DLD1 (cell line): Measurements from ENCODE around the gene PAEP.

Experiments used
- in situ Hi-C: cut with HindIII; loops from 2 replicates; pipeline ENCODE4 v1.10.0; 2017; ENCODE audit warnings: low sequenced_read_pairs

PAEP gene

DNA sequence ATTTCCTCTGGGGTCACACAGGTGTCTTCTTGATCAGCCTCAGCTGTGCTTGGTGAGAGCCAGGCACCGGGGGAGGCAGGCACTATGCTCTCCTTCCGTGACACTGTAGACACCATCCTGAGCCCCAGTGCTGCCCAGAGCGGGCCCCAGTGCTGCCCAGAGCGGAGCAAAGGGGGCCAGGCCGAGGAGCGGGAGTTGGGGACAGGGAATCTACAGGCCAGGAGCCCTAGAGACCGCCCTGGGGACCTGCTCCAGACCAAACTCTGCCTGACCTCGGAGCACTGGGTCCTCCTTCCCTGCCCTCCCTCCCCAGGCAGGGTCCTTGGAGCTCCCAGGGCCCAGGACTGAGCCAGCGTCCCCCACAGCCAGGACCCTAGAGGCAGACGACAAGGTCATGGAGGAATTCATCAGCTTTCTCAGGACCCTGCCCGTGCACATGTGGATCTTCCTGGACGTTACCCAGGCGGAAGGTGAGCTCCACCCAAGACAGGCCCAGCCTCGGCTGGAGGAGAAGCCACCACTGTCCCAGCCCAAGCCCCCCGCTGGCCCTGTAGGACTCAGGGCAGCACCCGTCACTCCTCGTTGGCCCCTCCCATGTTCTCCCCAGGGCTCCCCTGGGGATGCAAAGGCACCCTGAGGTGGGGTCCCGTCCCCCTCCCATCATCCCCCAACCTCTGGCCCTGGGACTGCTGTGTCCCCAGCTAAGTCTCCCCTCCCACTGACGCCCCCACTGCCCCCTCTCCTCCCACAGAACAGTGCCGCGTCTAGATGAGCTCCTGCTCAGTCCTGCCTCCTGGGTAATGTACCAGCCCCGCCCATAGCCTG, 30.2 kb downstream of the PAEP start:
- in situ Hi-C loops: no loop called here

GRCh38 chr9:135592331-135592590, 30.7 kb downstream of the PAEP start:
- in situ Hi-C loops: no loop called here

GRCh38 chr9:135592625-135593024, 31.1 kb downstream of the PAEP start:
- in situ Hi-C loops: no loop called here

- in situ Hi-C loops: no loop called here
Observed at GRCh38 chr9:135596211-135596610, 34.7 kb downstream of the PAEP start.

GRCh38 chr9:135600296-135600817, 38.8 kb downstream of the PAEP start:
- in situ Hi-C loops: no loop called here

GRCh38 chr9:135601988-135602387, 40.4 kb downstream of the PAEP start:
- in situ Hi-C loops: no loop called here

GRCh38 chr9:135602789-135603481, 41.4 kb downstream of the PAEP start:
- in situ Hi-C loops: no loop called here

- in situ Hi-C loops: no loop called here
Observed at GRCh38 chr9:135604437-135605237, 43.1 kb downstream of the PAEP start.

- in situ Hi-C loops: no loop called here
Observed at GRCh38 chr9:135605238-135605781, 43.8 kb downstream of the PAEP start.

- in situ Hi-C loops: no loop called here
Observed at GRCh38 chr9:135606885-135607259, 45.3 kb downstream of the PAEP start.

DNA sequence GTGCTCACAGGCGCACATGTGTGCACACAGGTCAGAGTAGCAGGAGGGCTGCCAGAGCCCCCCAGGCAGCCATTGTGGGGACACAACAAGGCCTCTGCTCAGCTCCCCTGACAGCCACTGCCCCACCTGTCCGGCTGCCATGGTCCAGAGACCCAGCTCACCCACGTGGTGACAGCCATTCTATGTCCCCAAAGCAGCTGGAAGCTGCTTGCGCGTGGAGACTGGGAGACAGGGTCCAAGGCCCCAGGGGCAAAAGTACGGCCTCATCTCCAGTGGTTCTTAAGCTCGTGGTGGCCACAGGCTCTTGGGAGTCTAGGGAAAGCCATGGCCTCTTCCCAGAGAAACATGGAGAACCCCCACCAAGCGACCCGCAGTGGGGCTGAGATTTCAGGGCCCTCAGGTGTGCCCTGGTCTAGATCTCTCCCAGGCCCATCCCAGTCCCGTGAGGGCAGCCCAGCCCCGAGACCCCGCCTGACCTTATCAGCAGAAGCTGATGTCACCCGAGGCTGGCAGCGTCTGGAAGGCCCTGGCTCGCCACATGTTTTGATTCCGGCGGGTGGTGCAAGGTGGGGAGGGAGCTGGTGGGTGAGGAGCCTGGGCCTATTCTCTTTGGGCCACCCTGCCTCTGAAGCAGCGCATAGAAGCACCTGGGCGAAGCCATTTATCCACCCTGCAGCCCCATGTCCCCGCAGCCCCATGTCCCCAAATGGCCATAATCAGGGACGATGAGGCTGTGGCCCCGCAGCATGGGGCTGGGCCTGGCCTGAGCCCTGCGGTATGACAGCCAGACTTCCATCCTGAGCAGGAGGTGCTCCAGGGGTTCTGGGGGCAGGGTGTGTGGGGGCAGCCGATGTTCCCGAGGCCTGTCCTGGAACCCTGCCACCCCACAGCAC, 46.1 kb downstream of the PAEP start:
- in situ Hi-C loops: no loop called here

GRCh38 chr9:135608294-135608998, 46.9 kb downstream of the PAEP start:
- in situ Hi-C loops: no loop called here

DNA sequence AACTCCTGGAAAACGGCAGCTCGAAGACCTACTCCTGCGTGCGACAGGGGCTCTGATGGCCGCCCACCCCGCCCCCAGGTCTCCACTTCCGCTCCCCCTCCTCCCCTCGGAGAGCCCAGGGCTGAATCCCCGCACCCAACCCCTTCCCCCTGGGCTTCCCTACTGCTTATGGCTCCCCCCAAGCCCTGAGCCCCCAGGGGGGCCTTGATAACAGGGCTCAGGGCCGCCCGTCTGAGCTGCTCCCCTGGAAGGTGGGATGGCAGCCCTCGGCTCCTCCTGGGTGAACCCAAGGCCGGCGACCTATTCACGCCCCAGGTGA, 47.4 kb downstream of the PAEP start:
- in situ Hi-C loops: no loop called here

GRCh38 chr9:135609366-135609955, 47.9 kb downstream of the PAEP start:
- in situ Hi-C loops: no loop called here

- in situ Hi-C loops: no loop called here
Observed at GRCh38 chr9:135610290-135611141, 49.0 kb downstream of the PAEP start.

- in situ Hi-C loops: no loop called here
Observed at GRCh38 chr9:135611142-135611874, 49.8 kb downstream of the PAEP start.

DNA sequence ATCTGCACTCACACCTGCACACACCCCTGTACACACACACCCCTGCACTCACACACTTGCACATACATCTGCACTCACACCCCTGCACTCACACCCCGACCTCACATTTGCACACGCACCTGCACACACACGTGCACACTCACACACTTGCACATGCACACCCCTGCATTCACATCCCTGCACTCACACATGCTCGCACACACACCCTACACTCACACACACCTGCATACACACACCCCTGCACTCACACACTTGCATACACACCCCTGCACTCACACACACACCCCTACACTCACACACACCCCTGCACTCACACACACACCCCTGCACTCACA, 50.3 kb downstream of the PAEP start:
- in situ Hi-C loops: no loop called here

- in situ Hi-C loops: no loop called here
Observed at GRCh38 chr9:135612437-135612836, 50.9 kb downstream of the PAEP start.
